Measurements from ENCODE around the gene NAA80. TPM values are rescaled to one million over a fixed set of nuclear protein-coding genes. Genes with fewer than 3 reads are reported as not detected.

Gene NAA80
- polyA plus RNA-seq, 2 of the 4 experiments (the other 2 are of a cell fraction) = 3.1 to 5.3 TPM

DNA sequence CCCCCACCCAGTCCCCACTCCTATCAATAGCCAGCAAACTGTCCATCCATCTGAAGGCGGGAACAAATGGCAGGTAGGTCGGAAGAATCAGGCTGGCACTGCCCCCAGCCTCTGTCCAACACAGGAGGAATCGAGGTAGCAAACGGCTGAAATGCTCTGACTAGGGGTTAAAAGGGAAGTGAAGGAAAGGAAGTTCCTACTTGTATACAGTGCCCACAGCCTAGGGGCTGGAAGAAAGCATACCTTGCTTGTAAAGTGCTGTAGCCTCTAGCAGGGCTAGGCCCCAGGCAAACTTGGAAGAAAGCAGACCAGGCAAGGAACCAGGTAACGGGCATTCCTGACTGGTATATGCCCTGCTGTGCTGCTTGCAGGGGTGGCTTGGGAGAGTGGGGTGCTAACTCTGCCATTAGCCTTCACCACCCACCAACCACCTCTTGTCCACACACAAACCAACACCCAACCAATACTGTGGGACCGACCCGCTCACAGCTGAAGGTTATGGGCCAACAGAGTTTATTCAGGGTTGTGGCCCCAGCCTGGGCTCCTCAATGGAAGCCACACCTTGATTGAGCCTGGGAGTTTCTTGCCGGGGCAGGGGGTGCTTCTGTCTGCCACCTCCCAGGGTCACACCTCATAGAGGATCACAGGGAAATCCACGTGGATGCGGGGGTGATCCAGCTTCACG is 26.4 kb upstream of the NAA80 start (continued):
- TF ChIP-seq RCOR1 (IDR thresholded peaks at IDR 0.05; ENCODE audit: low read depth, low read length) = no peak
- TF ChIP-seq EP300 (IDR thresholded peaks at IDR 0.05) = no peak
- no peak for TF ChIP-seq FOSL2 (IDR thresholded peaks at IDR 0.05)
- TF ChIP-seq FOSL2 (CRISPR knock-in tag; IDR thresholded peaks at IDR 0.05) = no peak

DNA sequence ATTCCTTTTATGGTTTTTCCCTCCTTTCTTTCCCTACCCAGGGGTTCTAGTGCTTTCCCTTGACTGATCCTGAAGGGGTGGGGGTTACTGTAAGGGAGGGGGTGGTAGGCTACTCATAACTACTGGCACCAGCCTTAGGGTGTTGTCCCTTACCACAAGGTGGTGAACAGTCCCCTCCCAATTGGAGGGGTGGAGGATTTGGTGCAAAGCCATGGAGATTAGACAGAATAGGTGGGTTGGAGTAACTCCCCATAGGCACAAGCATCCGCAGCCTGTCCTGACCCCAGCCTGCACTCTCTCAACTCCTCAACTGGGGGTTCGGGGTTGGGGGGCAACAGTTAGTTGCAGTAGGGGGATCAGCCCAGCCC is 25.9 kb upstream of the NAA80 start:
- Histone ChIP-seq H3K4me3 (no peak overlapping the region), H3K27ac (no peak overlapping the region), H3K4me2 (no peak overlapping the region), H3K4me1 (peaks cover 25% of the 10 kb centered on the region), H3K9me3 (no peaks in the 10 kb centered on the region)
- 100% methylated on average over 1 of the region's 2 CpGs for WGBS (ENCODE audit: missing lambda C conversion rate)
- ATAC-seq (no peak), FAIRE-seq (no peak), DNase-seq (ENCODE audit: low read depth in 1 of 2, low spot score in 1 of 2) (no peak)
- TF ChIP-seq RCOR1 (IDR thresholded peaks at IDR 0.05; ENCODE audit: low read depth, low read length) (no peak), FOXS1 (CRISPR knock-in tag; IDR thresholded peaks at IDR 0.05) (no peak), NFE2L2 (conservative IDR thresholded peaks at IDR 0.05; ENCODE audit: low read length) (no peak), NR3C1 (IDR thresholded peaks at IDR 0.05) (no peak), HOXB13 (CRISPR knock-in tag; IDR thresholded peaks at IDR 0.05; ENCODE audit: low read depth) (no peak), CEBPB (IDR thresholded peaks at IDR 0.05) (no peak), RFX5 (IDR thresholded peaks at IDR 0.05) (no peak), ESRRA (IDR thresholded peaks at IDR 0.05; ENCODE audit: borderline replicate concordance, low read length) (no peak)
- TF ChIP-seq, protein P1, sequence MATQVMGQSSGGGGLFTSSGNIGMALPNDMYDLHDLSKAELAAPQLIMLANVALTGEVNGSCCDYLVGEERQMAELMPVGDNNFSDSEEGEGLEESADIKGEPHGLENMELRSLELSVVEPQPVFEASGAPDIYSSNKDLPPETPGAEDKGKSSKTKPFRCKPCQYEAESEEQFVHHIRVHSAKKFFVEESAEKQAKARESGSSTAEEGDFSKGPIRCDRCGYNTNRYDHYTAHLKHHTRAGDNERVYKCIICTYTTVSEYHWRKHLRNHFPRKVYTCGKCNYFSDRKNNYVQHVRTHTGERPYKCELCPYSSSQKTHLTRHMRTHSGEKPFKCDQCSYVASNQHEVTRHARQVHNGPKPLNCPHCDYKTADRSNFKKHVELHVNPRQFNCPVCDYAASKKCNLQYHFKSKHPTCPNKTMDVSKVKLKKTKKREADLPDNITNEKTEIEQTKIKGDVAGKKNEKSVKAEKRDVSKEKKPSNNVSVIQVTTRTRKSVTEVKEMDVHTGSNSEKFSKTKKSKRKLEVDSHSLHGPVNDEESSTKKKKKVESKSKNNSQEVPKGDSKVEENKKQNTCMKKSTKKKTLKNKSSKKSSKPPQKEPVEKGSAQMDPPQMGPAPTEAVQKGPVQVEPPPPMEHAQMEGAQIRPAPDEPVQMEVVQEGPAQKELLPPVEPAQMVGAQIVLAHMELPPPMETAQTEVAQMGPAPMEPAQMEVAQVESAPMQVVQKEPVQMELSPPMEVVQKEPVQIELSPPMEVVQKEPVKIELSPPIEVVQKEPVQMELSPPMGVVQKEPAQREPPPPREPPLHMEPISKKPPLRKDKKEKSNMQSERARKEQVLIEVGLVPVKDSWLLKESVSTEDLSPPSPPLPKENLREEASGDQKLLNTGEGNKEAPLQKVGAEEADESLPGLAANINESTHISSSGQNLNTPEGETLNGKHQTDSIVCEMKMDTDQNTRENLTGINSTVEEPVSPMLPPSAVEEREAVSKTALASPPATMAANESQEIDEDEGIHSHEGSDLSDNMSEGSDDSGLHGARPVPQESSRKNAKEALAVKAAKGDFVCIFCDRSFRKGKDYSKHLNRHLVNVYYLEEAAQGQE (IDR thresholded peaks at IDR 0.05) = no peak
- TF ChIP-seq, protein P2, sequence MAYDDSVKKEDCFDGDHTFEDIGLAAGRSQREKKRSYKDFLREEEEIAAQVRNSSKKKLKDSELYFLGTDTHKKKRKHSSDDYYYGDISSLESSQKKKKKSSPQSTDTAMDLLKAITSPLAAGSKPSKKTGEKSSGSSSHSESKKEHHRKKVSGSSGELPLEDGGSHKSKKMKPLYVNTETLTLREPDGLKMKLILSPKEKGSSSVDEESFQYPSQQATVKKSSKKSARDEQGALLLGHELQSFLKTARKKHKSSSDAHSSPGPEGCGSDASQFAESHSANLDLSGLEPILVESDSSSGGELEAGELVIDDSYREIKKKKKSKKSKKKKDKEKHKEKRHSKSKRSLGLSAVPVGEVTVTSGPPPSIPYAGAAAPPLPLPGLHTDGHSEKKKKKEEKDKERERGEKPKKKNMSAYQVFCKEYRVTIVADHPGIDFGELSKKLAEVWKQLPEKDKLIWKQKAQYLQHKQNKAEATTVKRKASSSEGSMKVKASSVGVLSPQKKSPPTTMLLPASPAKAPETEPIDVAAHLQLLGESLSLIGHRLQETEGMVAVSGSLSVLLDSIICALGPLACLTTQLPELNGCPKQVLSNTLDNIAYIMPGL (CRISPR knock-in tag; IDR thresholded peaks at IDR 0.05; ENCODE audit: borderline replicate concordance) = no peak
- ChIA-PET CTCF (interaction anchor here (0.6 to 5.1 kb wide), 16 partner anchors 10 to 131 kb away, joined by 3 to 56 read pairs (median 7); partner anchors contain the start of genes GNAI2, HYAL1, HYAL3 and IFRD2), POLR2A (interaction anchor here (1.0 kb wide), 1 partner anchor 44 kb away, joined by 7 read pairs; no protein-coding TSS in a partner anchor)

DNA sequence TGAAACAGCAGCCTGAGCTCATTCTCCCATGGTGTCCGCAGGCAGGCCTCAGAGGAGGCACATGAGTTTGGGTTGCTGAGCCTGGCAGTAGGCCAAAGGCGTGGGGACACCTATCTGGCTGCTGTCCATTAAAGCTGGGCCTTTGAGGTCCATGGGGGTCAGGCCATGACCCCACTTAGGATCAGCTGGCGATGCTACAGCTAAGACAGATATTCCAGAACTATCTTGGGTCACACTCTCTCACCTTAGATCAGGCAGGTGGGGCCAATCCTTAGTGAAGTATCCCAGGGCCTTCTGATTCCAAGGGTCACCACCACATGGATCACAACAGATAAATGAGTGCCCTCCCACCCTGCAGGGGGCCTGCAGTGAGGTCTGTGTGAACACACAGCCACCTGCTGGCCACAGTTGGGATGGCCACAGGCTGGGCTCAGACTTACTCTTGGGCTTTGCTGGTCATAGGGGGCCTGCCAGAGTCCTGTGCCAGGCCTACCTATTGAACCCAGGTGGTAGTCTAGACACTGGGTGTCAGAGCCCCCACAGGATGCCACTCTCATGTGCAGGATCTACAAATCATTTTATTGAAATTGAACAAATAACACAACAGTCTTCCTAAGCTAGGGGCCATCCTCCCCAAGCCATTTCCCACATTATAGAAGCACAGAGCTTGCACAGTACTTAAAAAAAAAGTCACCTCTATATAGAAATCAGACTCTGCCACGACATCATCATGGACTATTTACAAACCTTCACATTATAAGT is 25.3 kb upstream of the NAA80 start:
- Histone ChIP-seq H3K4me2 (no peak overlapping the region), H3K27ac (no peak overlapping the region), H3K9me3 (no peaks in the 10 kb centered on the region), H3K4me3 (no peak overlapping the region), H3K4me1 (peaks cover 28% of the 10 kb centered on the region)
- POLR2A ChIA-PET = interaction anchor here (1.0 kb wide), 2 partner anchors 13 to 44 kb away, joined by 4 to 7 read pairs; no protein-coding TSS in a partner anchor
- CTCF ChIA-PET = interaction anchor here (0.5 to 5.1 kb wide), 28 partner anchors 10 to 322 kb away, joined by 3 to 56 read pairs (median 4); partner anchors contain the start of genes GNAI2, GNAT1, HYAL1 and HYAL3
- ATAC-seq = peak; percentile 47 to 67; a peak in 5 of 6 replicates
- 0% methylated on average over 1 of the region's 4 CpGs for WGBS (ENCODE audit: missing lambda C conversion rate)
- TF ChIP-seq NR3C1 (IDR thresholded peaks at IDR 0.05) (no peak), RAD21 (conservative IDR thresholded peaks at IDR 0.05 in 1 of 2, IDR thresholded peaks at IDR 0.05 in 1 of 2) (peak; percentile 63 to 75), HEYL (CRISPR knock-in tag; IDR thresholded peaks at IDR 0.05) (no peak), SREBF2 (IDR thresholded peaks at IDR 0.05) (no peak), SMC3 (IDR thresholded peaks at IDR 0.05) (peak; percentile 55), RNF2 (IDR thresholded peaks at IDR 0.05; ENCODE audit: borderline replicate concordance, low read depth) (no peak)
- TF ChIP-seq, protein P3, sequence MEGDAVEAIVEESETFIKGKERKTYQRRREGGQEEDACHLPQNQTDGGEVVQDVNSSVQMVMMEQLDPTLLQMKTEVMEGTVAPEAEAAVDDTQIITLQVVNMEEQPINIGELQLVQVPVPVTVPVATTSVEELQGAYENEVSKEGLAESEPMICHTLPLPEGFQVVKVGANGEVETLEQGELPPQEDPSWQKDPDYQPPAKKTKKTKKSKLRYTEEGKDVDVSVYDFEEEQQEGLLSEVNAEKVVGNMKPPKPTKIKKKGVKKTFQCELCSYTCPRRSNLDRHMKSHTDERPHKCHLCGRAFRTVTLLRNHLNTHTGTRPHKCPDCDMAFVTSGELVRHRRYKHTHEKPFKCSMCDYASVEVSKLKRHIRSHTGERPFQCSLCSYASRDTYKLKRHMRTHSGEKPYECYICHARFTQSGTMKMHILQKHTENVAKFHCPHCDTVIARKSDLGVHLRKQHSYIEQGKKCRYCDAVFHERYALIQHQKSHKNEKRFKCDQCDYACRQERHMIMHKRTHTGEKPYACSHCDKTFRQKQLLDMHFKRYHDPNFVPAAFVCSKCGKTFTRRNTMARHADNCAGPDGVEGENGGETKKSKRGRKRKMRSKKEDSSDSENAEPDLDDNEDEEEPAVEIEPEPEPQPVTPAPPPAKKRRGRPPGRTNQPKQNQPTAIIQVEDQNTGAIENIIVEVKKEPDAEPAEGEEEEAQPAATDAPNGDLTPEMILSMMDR (IDR thresholded peaks at IDR 0.05) = peak; percentile 63
- peak; percentile 73 to 78 for DNase-seq (ENCODE audit: low read depth in 1 of 2, low spot score in 1 of 2)
- FAIRE-seq = no peak

Data from A549 (cell line).